ENCODE data around the gene KCND3.

The KCND3 gene

GRCh38 chr1:111988377-111988742 is 1.1 kb downstream of the KCND3 start:
- no peak for DNase-seq (ENCODE audit: low spot score)

- no peak for DNase-seq (ENCODE audit: low spot score)
Observed at GRCh38 chr1:111987502-111987901, 2.0 kb downstream of the KCND3 start.

- DNase-seq (ENCODE audit: low spot score), result no peak
Observed at GRCh38 chr1:111983500-111983899, 6.0 kb downstream of the KCND3 start.

GRCh38 chr1:111982428-111982827 is 7.0 kb downstream of the KCND3 start:
- no peak for DNase-seq (ENCODE audit: low spot score)

GRCh38 chr1:111981871-111982270 is 7.6 kb downstream of the KCND3 start:
- no peak for DNase-seq (ENCODE audit: low spot score)

GRCh38 chr1:111981090-111981489 is 8.4 kb downstream of the KCND3 start:
- DNase-seq (ENCODE audit: low spot score), result no peak

GRCh38 chr1:111980686-111981085 is 8.8 kb downstream of the KCND3 start:
- no peak for DNase-seq (ENCODE audit: low spot score)

- DNase-seq (ENCODE audit: low spot score), result no peak
Observed at GRCh38 chr1:111978695-111979094, 10.8 kb downstream of the KCND3 start.

- DNase-seq (ENCODE audit: low spot score), result no peak
Observed at GRCh38 chr1:111977378-111977777, 12.1 kb downstream of the KCND3 start.

- DNase-seq (ENCODE audit: low spot score), result no peak
Observed at GRCh38 chr1:111976842-111977241, 12.6 kb downstream of the KCND3 start.

GRCh38 chr1:111976332-111976731 is 13.1 kb downstream of the KCND3 start:
- DNase-seq (ENCODE audit: low spot score), result no peak

- DNase-seq (ENCODE audit: low spot score), result no peak
Observed at GRCh38 chr1:111973150-111973790, 16.2 kb downstream of the KCND3 start.

- DNase-seq (ENCODE audit: low spot score), result no peak
Observed at GRCh38 chr1:111971396-111971795, 18.1 kb downstream of the KCND3 start.

- no peak for DNase-seq (ENCODE audit: low spot score)
Observed at GRCh38 chr1:111968511-111968910, 21.0 kb downstream of the KCND3 start.

GRCh38 chr1:111967886-111968285 is 21.6 kb downstream of the KCND3 start:
- DNase-seq (ENCODE audit: low spot score), result no peak

- DNase-seq (ENCODE audit: low spot score), result no peak
Observed at GRCh38 chr1:111967067-111967690, 22.3 kb downstream of the KCND3 start.

GRCh38 chr1:111965781-111966443 is 23.6 kb downstream of the KCND3 start:
- DNase-seq (ENCODE audit: low spot score), result no peak

- DNase-seq (ENCODE audit: low spot score), result no peak
Observed at GRCh38 chr1:111963985-111964738, 25.3 kb downstream of the KCND3 start.

- no peak for DNase-seq (ENCODE audit: low spot score)
Observed at GRCh38 chr1:111961773-111962565, 27.5 kb downstream of the KCND3 start.

- no peak for DNase-seq (ENCODE audit: low spot score)
Observed at GRCh38 chr1:111961016-111961415, 28.5 kb downstream of the KCND3 start.

GRCh38 chr1:111959436-111959835 is 30.0 kb downstream of the KCND3 start:
- peak; percentile 6 for DNase-seq (ENCODE audit: low spot score)

- DNase-seq (ENCODE audit: low spot score), result no peak
Observed at GRCh38 chr1:111958851-111959250, 30.6 kb downstream of the KCND3 start.

Measured in NAMALWA (cell line).